RWPE2 (cell line): ENCODE results near the gene SH3TC2.
A peak's percentile ranks its signal among the peaks of the same experiment; 100 is the strongest.

Experiments used
- ATAC-seq: fragments of 200-7000 bp; cut with Tn5 transposase; 3 replicates; pipeline ENCODE4 v1.9.1; 2021; ENCODE audit warnings: low read depth
- DNase-seq: peaks from one replicate; pipeline ENCODE4 v3.0.0-alpha.2; 2020; ENCODE audit warnings: low spot score
- H3K27ac ChIP-seq: fragments of 450-650 bp; 2 replicates; pipeline ENCODE4 v1.5.1; 2017; ENCODE audit warnings: mild to moderate bottlenecking; ENCODE audit not compliant: poor library complexity, severe bottlenecking
- H3K27me3 ChIP-seq: fragments of 250-450 bp; sonication (Bioruptor Pico); 2 replicates; pipeline ENCODE4 v1.5.1; 2021; ENCODE audit warnings: mild to moderate bottlenecking, moderate library complexity; ENCODE audit not compliant: insufficient read depth, poor library complexity, severe bottlenecking
- H3K36me3 ChIP-seq: fragments of 250-450 bp; sonication (Bioruptor Pico); 2 replicates; pipeline ENCODE4 v1.5.1; 2020; ENCODE audit warnings: low read depth, mild to moderate bottlenecking, moderate library complexity
- H3K4me1 ChIP-seq: fragments of 250-450 bp; sonication (Bioruptor Pico); 2 replicates; pipeline ENCODE4 v1.5.1; 2021; ENCODE audit warnings: mild to moderate bottlenecking, moderate library complexity; ENCODE audit not compliant: insufficient read depth, poor library complexity, severe bottlenecking
- H3K4me3 ChIP-seq: fragments of 250-450 bp; sonication (Bioruptor Pico); 2 replicates; pipeline ENCODE4 v1.5.1; 2021; ENCODE audit warnings: mild to moderate bottlenecking, moderate library complexity; ENCODE audit not compliant: severe bottlenecking
- H3K9me3 ChIP-seq: fragments of 250-450 bp; sonication (Bioruptor Pico); 2 replicates; pipeline ENCODE4 v1.5.1; 2021; ENCODE audit warnings: mild to moderate bottlenecking, moderate library complexity; ENCODE audit not compliant: severe bottlenecking
- TF ChIP-seq, protein P1 (sequence below): fragments of 450-650 bp; IDR thresholded peaks from one replicate; pipeline ENCODE4 v1.5.1; 2017; ENCODE audit warnings: mild to moderate bottlenecking, moderate library complexity; ENCODE audit not compliant: poor library complexity, severe bottlenecking

The SH3TC2 gene

DNA sequence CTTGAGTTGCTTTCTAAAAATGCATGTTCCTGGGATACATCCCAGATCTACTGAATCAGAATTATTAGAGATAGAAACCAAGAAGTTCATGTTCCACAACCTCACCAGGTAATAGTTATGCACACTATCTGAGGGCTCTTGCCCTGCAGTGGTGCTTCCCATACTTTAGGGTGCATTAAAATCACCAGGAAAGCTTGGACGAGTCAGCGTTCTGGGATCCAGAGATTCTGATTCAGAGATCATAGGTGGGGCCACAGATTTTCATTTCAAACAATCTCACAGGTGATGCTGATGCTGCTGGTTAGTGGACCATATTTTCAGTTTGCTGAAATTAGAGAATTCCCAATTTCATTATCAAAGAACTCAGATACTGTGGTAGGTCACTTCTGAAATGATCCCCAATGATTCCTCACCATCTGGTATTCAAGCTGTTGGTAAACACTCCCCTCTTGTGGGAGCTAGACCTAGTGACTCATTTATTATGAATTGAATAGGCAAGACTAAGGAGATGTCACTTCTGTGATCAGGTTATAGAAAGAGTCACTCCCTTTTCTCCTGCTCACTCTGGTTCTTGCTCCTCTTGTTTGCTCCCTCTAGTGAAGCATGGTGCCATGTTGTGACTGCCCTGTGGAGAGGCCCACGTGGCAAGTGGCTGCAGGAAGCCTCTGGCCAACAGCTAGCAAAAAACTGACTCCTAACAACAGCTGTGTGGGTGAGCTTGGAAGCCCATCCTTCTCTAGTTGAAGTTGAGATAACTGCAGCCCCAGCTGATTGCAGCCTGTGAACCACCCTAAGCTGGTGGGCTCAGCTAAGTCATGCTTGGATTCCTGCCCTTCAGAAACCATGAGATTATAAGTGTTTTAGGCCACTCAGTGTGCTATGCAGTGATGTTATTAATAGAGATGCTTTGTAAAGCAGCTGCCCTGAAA lies 59.8 kb downstream of the SH3TC2 start:
- Histone ChIP-seq H3K27ac (peak overlapping the region; percentile 87), H3K36me3 (no peaks in the 10 kb centered on the region), H3K4me1 (peaks cover 27% of the 10 kb centered on the region), H3K9me3 (no peaks in the 10 kb centered on the region), H3K4me3 (no peak overlapping the region), H3K27me3 (no peaks in the 10 kb centered on the region)
- DNase-seq (no peak), ATAC-seq (peak; percentile 47)
- TF ChIP-seq, protein P1, sequence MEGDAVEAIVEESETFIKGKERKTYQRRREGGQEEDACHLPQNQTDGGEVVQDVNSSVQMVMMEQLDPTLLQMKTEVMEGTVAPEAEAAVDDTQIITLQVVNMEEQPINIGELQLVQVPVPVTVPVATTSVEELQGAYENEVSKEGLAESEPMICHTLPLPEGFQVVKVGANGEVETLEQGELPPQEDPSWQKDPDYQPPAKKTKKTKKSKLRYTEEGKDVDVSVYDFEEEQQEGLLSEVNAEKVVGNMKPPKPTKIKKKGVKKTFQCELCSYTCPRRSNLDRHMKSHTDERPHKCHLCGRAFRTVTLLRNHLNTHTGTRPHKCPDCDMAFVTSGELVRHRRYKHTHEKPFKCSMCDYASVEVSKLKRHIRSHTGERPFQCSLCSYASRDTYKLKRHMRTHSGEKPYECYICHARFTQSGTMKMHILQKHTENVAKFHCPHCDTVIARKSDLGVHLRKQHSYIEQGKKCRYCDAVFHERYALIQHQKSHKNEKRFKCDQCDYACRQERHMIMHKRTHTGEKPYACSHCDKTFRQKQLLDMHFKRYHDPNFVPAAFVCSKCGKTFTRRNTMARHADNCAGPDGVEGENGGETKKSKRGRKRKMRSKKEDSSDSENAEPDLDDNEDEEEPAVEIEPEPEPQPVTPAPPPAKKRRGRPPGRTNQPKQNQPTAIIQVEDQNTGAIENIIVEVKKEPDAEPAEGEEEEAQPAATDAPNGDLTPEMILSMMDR, result peak; percentile 77

DNA sequence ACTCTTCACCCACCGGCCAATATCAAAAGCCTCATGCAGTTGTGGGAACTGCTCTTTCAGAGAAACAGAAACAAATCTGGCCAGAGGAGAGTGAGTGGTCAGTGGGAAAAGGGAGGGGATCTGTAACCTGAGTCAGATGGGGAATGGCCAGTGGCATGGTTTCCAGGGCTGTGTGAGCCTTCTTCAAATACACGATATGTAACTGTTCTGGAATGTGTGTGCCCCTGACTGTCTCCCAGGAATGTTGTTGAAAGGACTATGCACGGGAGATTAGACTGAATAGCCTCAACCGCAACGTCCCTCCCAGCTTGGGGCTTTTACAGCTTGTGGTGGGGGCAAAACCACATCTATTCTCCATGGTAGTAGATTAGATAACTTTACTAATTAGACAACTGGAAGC lies 60.8 kb downstream of the SH3TC2 start:
- Histone ChIP-seq H3K36me3 (no peaks in the 10 kb centered on the region), H3K27ac (peak overlapping the region; percentile 87), H3K27me3 (no peaks in the 10 kb centered on the region), H3K9me3 (no peaks in the 10 kb centered on the region), H3K4me3 (no peak overlapping the region), H3K4me1 (peaks cover 32% of the 10 kb centered on the region)
- TF ChIP-seq, protein P1, result no peak
- DNase-seq (peak; percentile 94), ATAC-seq (peak; percentile 93)

DNA sequence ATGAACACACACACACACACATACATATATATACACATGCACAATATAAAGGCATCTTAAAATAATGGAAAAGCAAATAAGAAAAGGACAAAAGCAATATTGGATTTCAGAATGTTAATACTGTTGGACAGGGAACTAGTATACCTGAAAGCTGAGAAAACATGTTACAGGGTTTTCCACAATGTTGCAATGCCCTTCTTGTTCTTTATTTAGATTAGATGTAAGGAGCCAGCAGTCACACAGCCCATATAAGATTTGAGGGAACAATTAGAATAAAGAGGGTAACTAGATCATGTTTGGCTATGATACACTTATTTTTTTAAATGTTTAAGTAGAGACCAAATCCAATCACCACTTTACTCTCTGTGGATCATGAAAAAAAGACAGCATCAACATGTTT lies 61.7 kb downstream of the SH3TC2 start:
- Histone ChIP-seq H3K27me3 (no peaks in the 10 kb centered on the region), H3K9me3 (no peaks in the 10 kb centered on the region), H3K36me3 (no peaks in the 10 kb centered on the region), H3K4me1 (peaks cover 32% of the 10 kb centered on the region), H3K27ac (peak overlapping the region; percentile 87), H3K4me3 (no peak overlapping the region)
- no peak for DNase-seq
- TF ChIP-seq, protein P1, result no peak
- no peak for ATAC-seq

DNA sequence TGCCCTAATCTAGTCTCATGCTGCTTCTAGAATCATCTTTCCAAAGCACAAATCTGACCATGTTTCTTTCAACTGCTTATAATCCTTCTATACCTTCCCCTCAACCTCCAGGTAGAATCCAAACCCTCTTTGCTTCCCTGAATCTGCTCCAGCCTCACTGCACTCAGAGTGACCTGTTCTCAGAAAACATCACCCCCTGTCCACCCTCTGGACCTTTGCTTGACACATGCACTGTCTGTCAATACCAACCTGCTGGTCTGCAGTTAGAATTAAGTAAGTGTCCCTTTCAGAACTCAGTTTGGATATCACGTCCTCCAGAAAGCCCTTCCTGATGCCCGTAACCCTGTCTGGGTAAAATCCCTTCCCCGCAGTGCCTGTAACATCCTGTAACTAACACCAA lies 63.1 kb downstream of the SH3TC2 start:
- TF ChIP-seq, protein P1, result no peak
- H3K4me1 ChIP-seq, result peaks cover 32% of the 10 kb centered on the region

More for the DNA sequence above, 63.1 kb downstream of the SH3TC2 start:
- H3K27ac ChIP-seq, result peak overlapping the region; percentile 87
- no peaks in the 10 kb centered on the region for H3K27me3 ChIP-seq
- DNase-seq, result no peak
- no peak overlapping the region for H3K4me3 ChIP-seq
- H3K9me3 ChIP-seq, result no peaks in the 10 kb centered on the region
- H3K36me3 ChIP-seq, result no peaks in the 10 kb centered on the region
- ATAC-seq, result no peak
